GM12873 (cell line): ENCODE results near the gene OR7D2.

ENCODE experiments used
- TF ChIP-seq, protein P1 (sequence below): IDR thresholded peaks from 2 replicates; pipeline ENCODE4 v1.5.1; 2012; ENCODE audit warnings: low read depth, mild to moderate bottlenecking, moderate library complexity, low read length, control low read depth; ENCODE audit not compliant: insufficient read depth; ENCODE audit errors: missing control alignments

Gene OR7D2

DNA sequence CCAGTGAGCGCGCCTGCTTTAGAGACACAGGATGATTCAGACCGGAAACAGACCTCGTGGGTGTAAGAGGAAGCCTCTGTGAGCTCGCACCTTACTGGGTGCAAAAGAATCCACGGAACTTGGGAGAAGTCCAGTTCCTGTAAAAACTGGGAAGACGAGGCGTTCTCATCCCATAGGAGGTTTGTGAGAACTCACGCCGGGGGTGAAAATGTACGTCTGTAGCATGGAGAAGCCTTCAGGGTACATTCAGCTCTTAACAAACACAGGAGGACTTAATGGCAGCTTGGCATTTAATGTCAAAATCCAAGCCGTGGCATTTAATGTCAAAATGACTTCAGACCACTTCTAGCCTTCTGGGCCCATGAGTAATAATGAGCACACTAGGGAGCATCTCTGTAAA lies 17.4 kb upstream of the OR7D2 start:
- TF ChIP-seq, protein P1, sequence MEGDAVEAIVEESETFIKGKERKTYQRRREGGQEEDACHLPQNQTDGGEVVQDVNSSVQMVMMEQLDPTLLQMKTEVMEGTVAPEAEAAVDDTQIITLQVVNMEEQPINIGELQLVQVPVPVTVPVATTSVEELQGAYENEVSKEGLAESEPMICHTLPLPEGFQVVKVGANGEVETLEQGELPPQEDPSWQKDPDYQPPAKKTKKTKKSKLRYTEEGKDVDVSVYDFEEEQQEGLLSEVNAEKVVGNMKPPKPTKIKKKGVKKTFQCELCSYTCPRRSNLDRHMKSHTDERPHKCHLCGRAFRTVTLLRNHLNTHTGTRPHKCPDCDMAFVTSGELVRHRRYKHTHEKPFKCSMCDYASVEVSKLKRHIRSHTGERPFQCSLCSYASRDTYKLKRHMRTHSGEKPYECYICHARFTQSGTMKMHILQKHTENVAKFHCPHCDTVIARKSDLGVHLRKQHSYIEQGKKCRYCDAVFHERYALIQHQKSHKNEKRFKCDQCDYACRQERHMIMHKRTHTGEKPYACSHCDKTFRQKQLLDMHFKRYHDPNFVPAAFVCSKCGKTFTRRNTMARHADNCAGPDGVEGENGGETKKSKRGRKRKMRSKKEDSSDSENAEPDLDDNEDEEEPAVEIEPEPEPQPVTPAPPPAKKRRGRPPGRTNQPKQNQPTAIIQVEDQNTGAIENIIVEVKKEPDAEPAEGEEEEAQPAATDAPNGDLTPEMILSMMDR: no peak

DNA sequence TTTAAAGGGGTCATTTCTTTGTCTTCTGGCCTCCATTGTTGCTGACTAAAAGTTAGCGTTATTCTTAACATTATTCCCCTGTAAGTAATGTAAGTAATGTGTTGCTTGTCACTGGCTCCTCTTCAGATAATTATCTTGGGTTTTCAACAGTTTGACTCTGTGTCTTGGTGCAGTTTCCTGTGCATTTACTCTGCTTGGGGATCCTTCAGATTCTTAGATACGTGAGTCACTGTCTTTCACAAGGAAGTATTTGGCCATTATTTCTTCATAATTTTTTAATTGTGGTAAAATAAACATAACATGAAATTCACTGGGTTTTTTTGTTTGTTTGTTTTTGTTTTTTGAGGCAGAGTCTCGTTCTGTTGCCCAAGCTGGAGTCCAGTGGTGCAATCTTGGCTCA lies 13.5 kb upstream of the OR7D2 start:
- TF ChIP-seq, protein P1: no peak

DNA sequence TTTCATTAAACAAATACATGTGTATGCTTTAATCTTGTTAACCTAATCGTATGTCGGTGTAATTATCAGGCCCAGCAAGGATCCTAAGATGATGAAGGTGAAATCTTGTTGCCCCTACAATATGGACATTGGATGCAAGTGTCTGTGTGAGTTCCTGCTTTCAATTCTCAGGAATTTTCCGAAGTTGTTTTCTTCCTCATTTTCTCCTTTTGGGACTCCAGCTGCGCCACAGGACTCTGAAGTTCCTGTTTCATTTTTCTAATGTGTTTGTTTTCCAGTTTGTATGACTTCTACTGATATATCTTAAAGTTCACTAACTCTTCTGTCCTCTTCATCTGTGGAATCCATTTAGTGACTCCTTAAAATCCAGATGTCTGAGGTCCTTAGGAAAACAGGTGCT lies 11.9 kb upstream of the OR7D2 start:
- TF ChIP-seq, protein P1: no peak

DNA sequence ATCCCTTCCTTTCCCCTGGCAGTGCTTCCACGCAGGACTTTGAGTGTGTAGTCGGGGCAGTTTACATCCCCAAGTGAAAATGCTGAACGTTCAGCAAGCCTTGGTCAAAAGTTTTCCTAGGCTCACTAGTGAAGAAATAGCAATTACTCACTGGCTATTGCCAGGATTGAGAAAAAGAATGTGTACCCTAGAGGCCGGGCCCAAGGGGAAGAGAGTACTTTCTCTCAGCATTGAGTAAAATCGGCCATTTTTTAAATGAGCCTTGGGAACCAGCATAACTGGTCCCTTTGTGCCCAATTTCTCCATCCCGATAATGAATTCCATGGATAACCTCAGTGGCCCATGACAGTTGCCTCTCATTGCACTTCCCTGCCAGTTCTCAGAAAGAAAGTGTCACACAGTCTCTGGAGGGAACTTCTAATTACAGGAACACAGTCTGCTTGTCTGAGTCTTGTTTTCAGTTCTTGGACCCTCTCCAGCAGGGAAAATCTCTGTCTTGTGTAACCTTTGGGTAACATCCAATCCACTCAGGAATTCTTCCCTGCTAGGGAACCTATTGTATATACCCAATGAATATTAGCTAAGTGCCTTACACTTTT lies 7.3 kb upstream of the OR7D2 start:
- TF ChIP-seq, protein P1: no peak

DNA sequence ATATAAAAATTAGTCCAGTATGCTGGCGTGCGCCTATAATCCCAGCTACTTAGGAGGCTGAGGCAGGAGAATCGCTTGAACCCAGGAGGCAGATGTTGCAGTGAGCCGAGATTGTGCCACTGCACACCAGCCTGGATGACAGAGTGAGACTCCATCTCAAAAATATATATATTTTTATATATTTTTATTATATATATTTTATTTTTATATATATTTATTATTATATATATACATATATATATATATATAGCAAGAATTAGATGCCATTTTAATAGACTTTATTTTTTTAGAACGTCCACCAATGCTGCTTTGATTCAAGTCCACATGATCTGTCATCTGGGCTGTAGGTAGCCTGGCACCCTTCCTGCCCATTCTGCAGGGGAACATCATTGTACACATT lies 3.5 kb upstream of the OR7D2 start:
- TF ChIP-seq, protein P1: no peak

DNA sequence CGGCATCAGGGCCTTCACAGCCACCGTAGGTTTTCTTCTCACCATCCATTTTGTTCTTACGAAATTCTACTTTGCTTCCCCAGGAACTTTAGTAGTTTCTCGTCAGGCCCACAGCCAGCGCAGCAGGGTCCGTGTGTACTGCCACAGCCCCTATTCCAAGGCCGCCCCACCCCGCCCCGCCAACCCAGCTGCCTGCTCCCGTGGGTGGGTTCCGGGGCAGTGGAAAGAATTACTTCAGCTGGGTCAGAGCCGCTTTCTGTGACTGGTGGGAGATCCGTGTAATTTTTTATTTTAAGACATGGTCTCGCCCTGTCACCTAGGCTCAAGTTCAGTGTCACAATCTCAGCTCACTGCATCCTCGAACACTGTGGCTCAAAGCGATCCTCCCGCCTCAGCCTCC lies 4.2 kb downstream of the OR7D2 start:
- TF ChIP-seq, protein P1: no peak

DNA sequence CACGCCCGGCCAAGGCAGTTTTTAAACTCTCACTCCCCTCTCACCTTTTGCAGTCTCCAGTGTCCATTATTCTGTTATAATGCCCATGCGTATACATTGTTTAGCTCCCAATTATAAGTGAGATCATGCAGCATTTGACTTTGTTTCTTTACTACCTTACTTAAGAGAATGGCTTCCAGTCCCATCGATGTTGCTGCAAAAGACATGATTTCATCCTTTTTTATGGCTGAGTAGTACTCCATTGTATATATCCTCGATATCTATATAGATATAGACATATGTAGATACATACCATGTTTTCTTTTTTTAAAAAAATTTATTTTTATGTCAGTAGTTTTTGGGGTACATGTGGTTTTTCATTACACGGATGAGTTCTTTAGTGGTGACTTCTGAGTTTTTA lies 8.4 kb downstream of the OR7D2 start:
- TF ChIP-seq, protein P1: no peak
